ENCODE results near the gene AMELY. TPM values are rescaled to one million over a fixed set of nuclear protein-coding genes. Genes with fewer than 3 reads are reported as not detected.
"Not testable (repeated sequence)": the region's sequence is repeated elsewhere in the genome, so short reads cannot be mapped to it uniquely, and the experiment has no call there.

The AMELY gene
- total RNA-seq, 1 donor from 2014 or later = not detected

DNA sequence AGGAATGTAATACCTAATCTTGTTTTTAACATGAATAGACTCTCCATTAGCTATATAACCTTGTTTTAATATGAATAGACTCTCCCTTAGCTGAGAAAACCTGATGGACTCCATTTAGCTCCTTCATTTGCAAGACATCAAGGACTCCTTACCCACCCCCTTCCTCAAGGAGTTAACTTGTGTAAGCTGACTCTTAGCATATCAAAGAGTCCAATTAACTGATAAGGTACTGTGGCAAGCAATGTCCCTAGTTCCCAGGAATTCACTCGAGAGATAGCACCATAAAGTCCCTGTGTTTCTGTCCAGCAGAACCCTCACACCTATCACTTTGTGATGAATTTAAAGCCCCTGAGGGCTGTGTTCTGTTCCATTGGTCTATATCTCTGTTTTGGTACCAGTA lies 16.3 kb downstream of the AMELY start:
- TF ChIP-seq, protein P1, sequence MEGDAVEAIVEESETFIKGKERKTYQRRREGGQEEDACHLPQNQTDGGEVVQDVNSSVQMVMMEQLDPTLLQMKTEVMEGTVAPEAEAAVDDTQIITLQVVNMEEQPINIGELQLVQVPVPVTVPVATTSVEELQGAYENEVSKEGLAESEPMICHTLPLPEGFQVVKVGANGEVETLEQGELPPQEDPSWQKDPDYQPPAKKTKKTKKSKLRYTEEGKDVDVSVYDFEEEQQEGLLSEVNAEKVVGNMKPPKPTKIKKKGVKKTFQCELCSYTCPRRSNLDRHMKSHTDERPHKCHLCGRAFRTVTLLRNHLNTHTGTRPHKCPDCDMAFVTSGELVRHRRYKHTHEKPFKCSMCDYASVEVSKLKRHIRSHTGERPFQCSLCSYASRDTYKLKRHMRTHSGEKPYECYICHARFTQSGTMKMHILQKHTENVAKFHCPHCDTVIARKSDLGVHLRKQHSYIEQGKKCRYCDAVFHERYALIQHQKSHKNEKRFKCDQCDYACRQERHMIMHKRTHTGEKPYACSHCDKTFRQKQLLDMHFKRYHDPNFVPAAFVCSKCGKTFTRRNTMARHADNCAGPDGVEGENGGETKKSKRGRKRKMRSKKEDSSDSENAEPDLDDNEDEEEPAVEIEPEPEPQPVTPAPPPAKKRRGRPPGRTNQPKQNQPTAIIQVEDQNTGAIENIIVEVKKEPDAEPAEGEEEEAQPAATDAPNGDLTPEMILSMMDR (IDR thresholded peaks at IDR 0.05; ENCODE audit: borderline replicate concordance) = no peak
- H3K27ac ChIP-seq (replicated peaks) = no peak overlapping the region
- no peaks in the 10 kb centered on the region for H3K9me3 ChIP-seq (replicated peaks)
- no peaks in the 10 kb centered on the region for H3K36me3 ChIP-seq
- intact Hi-C loops (cut with micrococcal nuclease) = no loop called here
- H3K4me3 ChIP-seq = no peak overlapping the region
- no peaks in the 10 kb centered on the region for H3K4me1 ChIP-seq
- DNase-seq = no peak
- no peaks in the 10 kb centered on the region for H3K27me3 ChIP-seq (ENCODE audit: low read depth)

DNA sequence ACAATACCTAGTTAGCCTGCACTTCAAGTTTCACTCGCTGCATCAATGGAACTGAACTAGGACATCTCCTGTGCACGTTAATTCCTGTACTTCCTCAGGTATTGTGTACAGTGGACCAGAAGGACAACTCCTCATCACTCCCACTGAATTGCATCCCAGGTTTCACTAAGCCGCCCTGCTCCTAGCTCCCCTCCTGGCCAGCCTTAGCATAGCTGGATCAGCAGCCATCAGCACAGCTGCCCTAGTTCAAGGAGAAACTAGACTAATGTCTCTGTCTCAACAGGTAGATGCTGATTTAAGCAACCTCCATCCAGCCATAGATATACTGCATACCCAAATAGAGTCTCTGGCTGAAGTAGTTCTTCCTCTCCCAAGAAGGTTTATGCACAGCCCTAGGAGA lies 17.1 kb downstream of the AMELY start:
- TF ChIP-seq, protein P1 (IDR thresholded peaks at IDR 0.05; ENCODE audit: borderline replicate concordance) = no peak

DNA sequence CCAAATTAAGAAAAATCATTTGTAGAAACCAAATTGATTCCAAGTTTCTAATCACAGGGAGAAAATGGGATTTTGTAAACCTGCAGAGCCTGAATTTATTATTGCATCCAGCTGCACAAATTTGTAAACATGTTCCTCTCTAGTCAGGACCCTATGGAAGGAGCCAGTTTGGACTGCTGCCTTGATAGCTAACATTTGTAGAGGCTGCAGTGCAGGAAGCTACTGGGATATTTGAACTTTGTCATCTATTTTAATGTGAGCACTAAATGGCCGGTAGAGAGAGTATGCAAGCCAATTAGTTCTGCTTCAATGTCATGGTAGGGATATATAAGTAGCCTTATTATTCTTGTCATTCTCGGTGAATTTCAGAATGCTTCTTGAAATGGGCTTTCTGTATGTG lies 62.2 kb downstream of the AMELY start:
- H3K27me3 ChIP-seq (ENCODE audit: low read depth) = no peaks in the 10 kb centered on the region
- TF ChIP-seq, protein P1 (IDR thresholded peaks at IDR 0.05; ENCODE audit: borderline replicate concordance) = no peak
- no peak overlapping the region for H3K4me3 ChIP-seq
- H3K27ac ChIP-seq (replicated peaks) = no peak overlapping the region
- DNase-seq = no peak
- no peaks in the 10 kb centered on the region for H3K4me1 ChIP-seq
- no peaks in the 10 kb centered on the region for H3K36me3 ChIP-seq
- no peaks in the 10 kb centered on the region for H3K9me3 ChIP-seq (replicated peaks)
- intact Hi-C loops (cut with micrococcal nuclease) = no loop called here

More for the DNA sequence above, 17.1 kb downstream of the AMELY start:
- intact Hi-C loops (cut with micrococcal nuclease) = no loop called here
- Histone ChIP-seq H3K4me1 (no peaks in the 10 kb centered on the region), H3K27ac (replicated peaks) (no peak overlapping the region), H3K9me3 (replicated peaks) (no peaks in the 10 kb centered on the region), H3K27me3 (ENCODE audit: low read depth) (no peaks in the 10 kb centered on the region), H3K4me3 (no peak overlapping the region), H3K36me3 (no peaks in the 10 kb centered on the region)
- DNase-seq = no peak

DNA sequence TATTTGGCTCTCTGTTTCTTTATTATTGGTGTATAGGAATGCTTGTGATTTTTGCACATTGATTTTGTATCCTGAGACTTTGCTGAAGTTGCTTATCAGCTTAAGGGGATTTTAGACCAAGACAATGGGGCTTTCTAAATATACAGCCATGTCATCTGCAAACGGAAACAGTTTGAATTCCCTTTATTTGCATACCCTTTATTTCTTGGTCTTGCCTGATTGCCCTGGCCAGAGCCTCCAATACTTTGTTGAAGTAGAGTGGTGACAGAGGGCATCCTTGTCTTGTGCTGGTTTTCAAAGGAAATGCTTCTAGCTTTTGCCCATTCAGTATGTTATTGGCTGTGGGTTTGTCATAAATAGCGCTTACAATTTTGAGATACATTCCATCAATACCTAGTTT lies 68.9 kb downstream of the AMELY start:
- H3K27ac ChIP-seq (replicated peaks); H3K4me3 ChIP-seq; DNase-seq; H3K4me1 ChIP-seq; H3K9me3 ChIP-seq (replicated peaks); intact Hi-C loops (cut with micrococcal nuclease); H3K36me3 ChIP-seq; H3K27me3 ChIP-seq (ENCODE audit: low read depth): not testable (repeated sequence)

Other genes starting within 250 kb of the AMELY start
- not detected for gene TBL1Y, start 1.1 kb downstream of the AMELY start, total RNA-seq